Activated CD4-positive, alpha-beta T cell treated with anti-CD3 and anti-CD28 coated beads for 1 hour (primary cell): ENCODE data around the gene TRIO.

Experiments
- DNase-seq: peaks from one replicate; pipeline ENCODE4 v3.0.0-alpha.2; 2020

The TRIO gene

GRCh38 chr5:14472986-14473567 lies 329.9 kb downstream of the TRIO start:
- no peak for DNase-seq

GRCh38 chr5:14475045-14475444 lies 331.9 kb downstream of the TRIO start:
- DNase-seq = no peak

- no peak for DNase-seq
These were observed 333.8 kb downstream of the TRIO start for GRCh38 chr5:14476786-14477435.

- no peak for DNase-seq
These were observed 336.1 kb downstream of the TRIO start for GRCh38 chr5:14479143-14479696.

GRCh38 chr5:14481349-14481748 lies 338.2 kb downstream of the TRIO start:
- no peak for DNase-seq

GRCh38 chr5:14482085-14482484 lies 338.9 kb downstream of the TRIO start:
- no peak for DNase-seq

GRCh38 chr5:14483504-14484157 lies 340.5 kb downstream of the TRIO start:
- no peak for DNase-seq

- DNase-seq = no peak
These were observed 343.3 kb downstream of the TRIO start for GRCh38 chr5:14486486-14486885.

GRCh38 chr5:14486996-14487896 lies 344.1 kb downstream of the TRIO start:
- no peak for DNase-seq

GRCh38 chr5:14487897-14488570 lies 344.9 kb downstream of the TRIO start:
- DNase-seq = no peak

GRCh38 chr5:14488709-14489108 lies 345.6 kb downstream of the TRIO start:
- no peak for DNase-seq

- no peak for DNase-seq
These were observed 346.5 kb downstream of the TRIO start for GRCh38 chr5:14489643-14490042.

- no peak for DNase-seq
These were observed 347.2 kb downstream of the TRIO start for GRCh38 chr5:14490309-14490711.

- no peak for DNase-seq
These were observed 348.1 kb downstream of the TRIO start for GRCh38 chr5:14491015-14491915.

- DNase-seq = no peak
These were observed 349.3 kb downstream of the TRIO start for GRCh38 chr5:14492331-14492964.

GRCh38 chr5:14495301-14495700 lies 352.2 kb downstream of the TRIO start:
- no peak for DNase-seq

GRCh38 chr5:14497311-14497710 lies 354.2 kb downstream of the TRIO start:
- no peak for DNase-seq

- DNase-seq = no peak
These were observed 358.5 kb downstream of the TRIO start for GRCh38 chr5:14501353-14502293.

- no peak for DNase-seq
These were observed 359.1 kb downstream of the TRIO start for GRCh38 chr5:14502294-14502690.
